ENCODE data around the gene PYGO2. TPM values are rescaled to one million over a fixed set of nuclear protein-coding genes. Genes with fewer than 3 reads are reported as not detected.

Gene PYGO2
- total and polyA plus RNA-seq, 2 of the 8 experiments (the other 6 are each of a cell fraction or from before 2014, with no cell fraction given), result 31.0 to 31.6 TPM

GRCh38 chr1:155008015-155008941 is 46.7 kb upstream of the PYGO2 start:
- Histone ChIP-seq H3K27me3 (replicated peaks in 1 of 4; ENCODE audit: control insufficient read depth in 3 of 4, extremely low read depth in 1 of 4, insufficient read depth in 3 of 4, low read length in 3 of 4) (no peaks in the 10 kb centered on the region), H3K23me2 (ENCODE audit: low read depth, low read length) (peaks cover 3% of the 10 kb centered on the region; the same call in 1 of the 2 replicates), H2BK5ac (ENCODE audit: low read depth, low read length) (peak overlapping the region; percentile 54; the same call in 1 of the 2 replicates), H3K9ac (replicated peaks in 1 of 4; ENCODE audit: extremely low read depth in 1 of 4, low read depth in 3 of 4, low read length in 3 of 4) (no peak overlapping the region), H3K4me3 (ENCODE audit: extremely low read depth in 1 of 4, insufficient read depth in 2 of 4, low read depth in 3 of 4, low read length in 4 of 4) (peak overlapping the region in 1 of 4 experiments; percentile 36; a peak in 2 of 8 replicates), H4K20me1 (replicated peaks in 1 of 2; ENCODE audit: control insufficient read depth in 1 of 2, insufficient read depth in 2 of 2, low read length in 2 of 2) (peaks cover 0 to 17% of the 10 kb centered on the region in 2 experiments), H4K8ac (ENCODE audit: extremely low read depth, insufficient read depth, low read length) (no peak overlapping the region), H3K27ac (ENCODE audit: low read depth, low read length) (no peak overlapping the region), H3K4me1 (replicated peaks in 1 of 4; ENCODE audit: control insufficient read depth in 3 of 4, insufficient read depth in 4 of 4, low read length in 3 of 4) (peaks cover 15 to 62% (median 44%) of the 10 kb centered on the region in 4 experiments), H3K14ac (ENCODE audit: insufficient read length) (no peak overlapping the region), H4K5ac (ENCODE audit: insufficient read length, low read depth, low read length) (peak overlapping the region; percentile 41), H3K79me1 (ENCODE audit: low read depth, low read length) (peaks cover 20% of the 10 kb centered on the region), H3K79me2 (ENCODE audit: control insufficient read depth in 1 of 2, insufficient read depth in 2 of 2, low read length in 2 of 2) (peaks cover 0 to 60% of the 10 kb centered on the region in 2 experiments; a peak in 3 of 4 replicates), H3K36me3 (ENCODE audit: control insufficient read depth in 2 of 4, insufficient read depth in 4 of 4, low read length in 3 of 4) (peaks cover 0 to 2% (median 0%) of the 10 kb centered on the region in 4 experiments; a peak in 2 of 8 replicates), H2BK120ac (replicated peaks; ENCODE audit: low read depth, low read length) (no peak overlapping the region), H2BK12ac (ENCODE audit: low read depth, low read length) (peak overlapping the region; percentile 39; the same call in 1 of the 2 replicates), H2AFZ (ENCODE audit: low read length) (no peak overlapping the region), H3K9me3 (ENCODE audit: insufficient read depth in 2 of 2, low read depth in 1 of 2, low read length in 1 of 2) (no peaks in the 10 kb centered on the region), H2BK20ac (ENCODE audit: low read length) (no peak overlapping the region), H2AK5ac (ENCODE audit: low read depth, low read length) (no peak overlapping the region), H3K23ac (ENCODE audit: insufficient read length) (no peak overlapping the region), H3K18ac (ENCODE audit: extremely low read depth, low read length) (peak overlapping the region; percentile 83; the same call in 1 of the 2 replicates), H3K56ac (replicated peaks; ENCODE audit: insufficient read length, low read depth, low read length) (no peak overlapping the region), H3K4ac (replicated peaks; ENCODE audit: insufficient read length, low read depth, low read length) (no peak overlapping the region), H3K4me2 (ENCODE audit: insufficient read depth in 1 of 2, low read depth in 2 of 2, low read length in 2 of 2) (peak overlapping the region; percentile 34 to 42; a peak in 3 of 4 replicates), H4K91ac (replicated peaks; ENCODE audit: insufficient read length, low read length) (peak overlapping the region; percentile 12), H2BK15ac (ENCODE audit: low read length) (no peak overlapping the region)
- CTCF ChIA-PET (ENCODE audit: partially characterized antibody), result interaction anchor here (0.5 to 18.6 kb wide), 19 partner anchors 10 to 236 kb away, joined by 3 to 354 read pairs (median 4); partner anchors contain the start of genes ADAM15, EFNA4, FLAD1 and LENEP
- FAIRE-seq (no peak), DNase-seq (ENCODE audit: low read depth in 1 of 2, low spot score in 2 of 2) (no peak)
- peak; percentile 91; the same call in 1 of the 2 replicates for TF ChIP-seq KDM1A (IDR thresholded peaks at IDR 0.05; ENCODE audit: borderline replicate concordance, low read length)
- TF ChIP-seq ASH2L (IDR thresholded peaks at IDR 0.05; ENCODE audit: low read length), result peak; percentile 45
- TF ChIP-seq BRCA1 (IDR thresholded peaks at IDR 0.05; ENCODE audit: low read depth, low read length), result no peak
- no peak for TF ChIP-seq GTF2F1 (IDR thresholded peaks at IDR 0.05; ENCODE audit: borderline replicate concordance, low read depth, low read length)
- WGBS, 2 experiments (ENCODE audit: extremely low coverage in 1 of 2, insufficient coverage in 1 of 2, insufficient read length in 1 of 2, insufficient replicate concordance in 2 of 2, low coverage in 1 of 2, low lambda C conversion rate in 2 of 2, missing lambda C conversion rate in 1 of 2), result 79% methylated on average over 9 of the region's 16 CpGs; no CpG with 5 or more reads in 1 of the 2 experiments
- POLR2A ChIA-PET (ENCODE audit: partially characterized antibody), result interaction anchor here (0.9 to 14.8 kb wide), 8 partner anchors 7 to 53 kb away, joined by 3 to 128 read pairs (median 7); partner anchors contain the start of genes CKS1B, FLAD1, LENEP and PBXIP1

All from H1 (cell line).